ENCODE results near the gene FBN2.

DNA sequence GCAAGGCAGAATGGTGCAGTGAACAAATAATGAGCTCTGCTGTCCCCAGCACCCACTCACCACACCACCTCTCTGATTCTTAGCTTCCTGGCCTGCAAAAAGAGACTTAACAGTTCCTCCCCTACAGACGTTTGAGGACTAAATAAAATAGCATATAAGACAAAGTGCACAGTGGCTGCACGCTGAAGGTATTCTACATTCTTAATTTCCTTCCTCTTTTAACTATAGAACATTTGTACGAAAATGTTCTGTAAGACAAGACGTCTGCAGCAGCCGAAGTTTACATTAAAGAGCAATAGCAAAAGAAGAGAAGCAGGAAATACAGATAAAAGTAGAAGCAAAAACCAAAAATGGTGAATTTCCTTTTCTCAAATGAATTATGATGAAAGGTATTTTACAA is 15.7 kb downstream of the FBN2 start:
- TF ChIP-seq POLR2A (IDR thresholded peaks at IDR 0.05; ENCODE audit: low read length) (no peak), GATA1 (IDR thresholded peaks at IDR 0.05; ENCODE audit: low read depth, low read length) (no peak)
